CMK (cell line): ENCODE data around the gene FBLN2.

Source experiments
- DNase-seq: peaks from one replicate; pipeline ENCODE4 v3.0.0-alpha.2; 2010; ENCODE audit warnings: low read depth

FBLN2 gene

DNA sequence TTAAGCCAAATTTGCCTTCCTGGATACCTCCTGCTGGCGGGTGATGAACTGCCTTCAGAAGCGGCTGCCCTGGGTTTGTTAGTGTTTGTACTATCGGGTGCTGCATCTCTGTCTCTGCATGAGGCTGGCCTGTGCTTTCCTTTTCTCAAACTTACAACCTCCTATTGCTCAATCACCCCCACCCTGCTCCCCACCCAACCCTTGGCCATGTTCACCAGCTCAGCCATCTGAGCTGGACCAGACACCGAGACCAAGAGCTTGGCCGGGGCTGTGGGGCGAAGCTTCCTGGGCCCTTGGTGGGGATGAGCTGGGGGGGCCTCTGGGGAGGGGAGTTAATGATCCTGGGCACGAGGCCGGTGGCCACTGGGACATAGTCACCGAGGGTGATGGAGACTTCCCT is 16.8 kb upstream of the FBLN2 start:
- no peak for DNase-seq

- DNase-seq, result no peak
Measured at GRCh38 chr3:13532631-13533030, 16.3 kb upstream of the FBLN2 start.

- DNase-seq, result no peak
Measured at GRCh38 chr3:13533885-13534301, 15.0 kb upstream of the FBLN2 start.

GRCh38 chr3:13535526-13535875 is 13.4 kb upstream of the FBLN2 start:
- DNase-seq, result no peak

- no peak for DNase-seq
Measured at GRCh38 chr3:13535905-13536304, 13.0 kb upstream of the FBLN2 start.

DNA sequence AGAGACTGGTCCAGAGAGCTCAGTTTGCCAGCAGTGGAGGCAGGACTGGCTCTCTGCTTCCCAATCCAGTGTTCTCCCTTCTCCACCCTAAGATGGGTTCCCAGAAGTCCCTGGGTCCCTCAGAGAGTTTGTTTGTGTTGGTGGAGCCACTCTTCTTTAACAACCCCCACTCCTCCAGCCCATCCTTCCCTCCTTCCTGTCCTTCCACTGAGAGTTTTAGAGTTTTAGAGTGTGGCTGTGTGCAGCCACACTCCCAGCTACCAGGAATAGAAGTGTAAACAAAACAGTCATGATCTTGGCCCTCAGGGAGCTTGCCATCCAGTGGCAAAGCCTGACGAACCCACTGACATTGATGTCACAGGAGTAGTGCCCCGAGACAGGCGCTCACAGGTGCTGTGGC is 12.5 kb upstream of the FBLN2 start:
- no peak for DNase-seq

DNA sequence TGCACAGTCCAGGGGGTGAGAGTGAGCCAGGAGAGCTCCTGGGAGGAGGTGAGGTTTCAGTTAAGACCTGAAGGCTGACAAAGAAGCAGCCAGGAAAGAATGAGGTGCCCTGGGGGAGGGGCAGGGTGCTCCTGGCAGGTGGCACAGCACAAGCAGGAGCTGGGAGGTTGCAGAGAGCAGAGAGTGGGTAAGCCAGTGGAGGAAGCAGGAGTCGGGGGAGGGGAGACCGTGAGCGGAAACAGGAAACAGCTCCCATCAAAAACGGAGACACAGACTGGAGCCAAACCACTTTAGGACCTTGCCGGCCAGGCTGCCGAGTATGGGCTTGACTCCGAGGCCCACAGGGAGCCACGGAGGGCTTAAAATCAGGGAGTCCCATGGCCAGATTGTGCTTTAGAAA is 12.1 kb upstream of the FBLN2 start:
- peak; percentile 51 for DNase-seq

GRCh38 chr3:13537244-13537908 is 11.5 kb upstream of the FBLN2 start:
- no peak for DNase-seq

GRCh38 chr3:13537909-13538296 is 11.0 kb upstream of the FBLN2 start:
- no peak for DNase-seq

- DNase-seq, result no peak
Measured at GRCh38 chr3:13538520-13539291, 10.2 kb upstream of the FBLN2 start.

DNA sequence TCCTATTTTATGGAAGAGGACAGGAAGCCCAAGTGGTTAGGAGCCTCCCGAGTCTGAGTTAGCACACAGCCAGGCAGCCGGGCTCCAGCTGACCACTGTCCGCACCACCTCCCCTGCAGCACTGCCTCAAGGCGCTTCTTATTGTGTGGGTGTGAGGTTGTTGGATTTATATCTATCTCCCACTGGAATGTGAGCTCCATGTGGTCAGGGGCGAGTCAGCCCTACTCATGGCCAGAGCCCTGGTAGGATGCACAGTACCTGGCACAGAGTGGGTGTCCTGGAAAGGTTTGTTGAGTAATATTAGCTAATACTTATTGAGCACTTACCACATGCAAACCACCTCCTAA is 9.7 kb upstream of the FBLN2 start:
- no peak for DNase-seq

DNA sequence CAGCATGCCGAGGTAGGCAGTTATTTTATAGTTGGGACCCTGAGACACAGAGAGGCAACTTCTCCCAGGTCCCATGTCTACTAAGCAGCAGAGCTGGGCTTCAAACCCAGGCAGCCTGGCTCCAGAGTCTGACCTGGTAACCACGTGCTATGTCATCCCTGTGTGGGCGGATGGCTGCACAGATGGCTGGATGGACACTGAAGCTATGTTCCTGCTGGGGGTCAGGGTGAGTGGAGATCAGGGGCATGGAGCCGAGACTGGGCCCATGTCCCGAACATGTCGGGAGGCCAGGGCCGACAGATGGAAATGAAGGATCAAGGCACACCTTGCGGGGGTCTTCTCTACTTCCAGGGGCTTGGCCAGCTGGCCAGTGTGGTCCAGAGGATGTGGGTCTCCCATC is 9.3 kb upstream of the FBLN2 start:
- DNase-seq, result no peak

DNA sequence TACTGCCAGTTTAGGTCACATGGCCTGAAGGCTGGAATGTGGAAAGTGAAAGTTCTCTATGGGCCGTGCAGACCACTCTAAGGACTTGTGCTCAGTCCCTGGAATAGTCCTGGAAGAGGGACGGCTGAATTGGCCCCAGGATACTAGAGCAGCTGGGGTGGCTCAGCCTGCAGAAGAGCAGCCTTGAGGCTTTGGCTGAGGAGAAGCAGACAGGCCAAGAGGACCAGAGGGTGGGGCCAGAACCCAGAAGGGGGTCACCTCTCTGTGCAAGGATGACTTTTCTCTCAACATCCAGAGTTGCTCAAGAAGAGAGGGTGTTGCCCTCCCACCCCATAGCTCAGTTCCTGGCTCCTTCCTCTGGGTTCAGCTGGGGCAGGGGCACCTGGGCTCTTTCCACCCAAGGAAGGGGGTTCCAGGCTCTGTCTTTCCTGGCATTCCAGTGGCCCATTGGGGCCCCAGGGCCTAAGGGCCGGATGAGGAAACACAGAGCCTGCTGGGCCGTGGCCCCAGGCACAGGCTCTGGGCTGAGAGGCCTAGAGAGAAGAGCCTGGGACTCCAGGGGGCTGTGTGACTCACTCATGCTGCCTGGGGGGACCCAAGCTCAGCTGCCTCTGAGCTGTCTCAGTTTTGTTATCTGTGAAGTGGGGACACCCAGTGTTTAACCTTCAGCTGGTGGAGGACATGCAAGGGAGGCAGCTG is 8.5 kb upstream of the FBLN2 start:
- no peak for DNase-seq

DNA sequence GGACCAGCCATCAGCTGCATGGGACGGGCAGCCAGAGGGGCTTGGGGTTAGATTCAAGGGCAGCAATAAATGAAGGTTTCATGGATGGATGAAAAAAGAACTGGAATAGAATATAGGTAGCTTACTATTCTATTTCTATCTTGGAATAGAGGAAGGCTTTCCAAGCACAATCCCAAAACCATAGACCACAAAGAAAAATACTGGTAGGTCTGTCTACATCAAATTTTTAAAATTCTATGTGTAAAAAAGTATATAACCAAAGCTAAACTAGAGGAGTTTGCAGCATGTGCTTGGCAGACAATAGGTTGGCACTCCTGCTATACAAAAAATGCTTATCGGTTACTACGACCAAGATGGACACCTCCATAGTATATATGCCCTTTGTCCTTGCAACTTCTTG is 7.2 kb upstream of the FBLN2 start:
- no peak for DNase-seq

DNA sequence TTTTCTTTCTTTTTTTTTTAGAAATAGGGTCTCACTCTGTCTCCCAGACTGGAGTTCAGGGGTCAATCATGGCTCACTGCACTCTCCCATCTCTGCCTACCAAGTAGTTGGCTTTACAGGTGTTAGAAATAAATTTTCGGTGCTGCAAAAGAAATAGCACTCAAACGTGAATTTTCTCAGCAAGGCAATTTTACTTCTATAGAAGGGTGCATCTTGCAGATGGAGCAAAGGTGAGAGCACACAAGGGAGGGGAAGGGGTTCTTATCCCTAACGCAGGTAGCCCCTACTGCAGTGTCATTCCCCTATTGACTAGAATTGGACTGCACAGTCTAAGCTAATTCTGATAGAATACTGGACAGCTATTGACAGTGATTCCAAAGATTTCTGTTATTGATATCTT is 6.8 kb upstream of the FBLN2 start:
- no peak for DNase-seq

GRCh38 chr3:13543253-13543652 is 5.7 kb upstream of the FBLN2 start:
- no peak for DNase-seq

DNA sequence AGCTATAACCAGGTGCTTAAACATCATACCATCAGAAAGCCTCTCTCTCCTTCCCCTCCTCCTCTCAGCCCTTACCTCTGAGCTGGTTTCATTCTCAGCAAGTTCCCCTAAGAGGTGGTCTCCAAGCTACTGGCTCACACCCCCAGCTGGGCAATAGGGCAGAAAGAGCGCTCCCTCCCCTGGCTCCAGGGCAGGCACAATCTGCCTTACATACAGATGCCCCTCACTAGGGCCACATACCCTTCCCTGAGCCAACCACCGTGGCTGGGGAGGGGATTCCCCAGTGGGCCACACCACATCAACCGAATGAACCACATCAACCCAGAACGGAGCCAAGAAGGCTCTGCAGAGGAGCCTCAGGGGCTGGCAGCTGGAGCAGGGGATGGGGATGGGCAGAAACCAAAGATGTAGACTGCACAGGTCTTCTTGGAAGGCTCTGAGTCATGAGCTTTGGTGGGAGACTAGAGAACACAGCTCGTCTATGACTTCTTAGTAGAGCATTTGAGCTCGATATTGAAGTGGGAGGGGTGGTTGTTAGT is 4.6 kb upstream of the FBLN2 start:
- DNase-seq, result no peak

GRCh38 chr3:13544951-13545651 is 3.8 kb upstream of the FBLN2 start:
- DNase-seq, result no peak

DNA sequence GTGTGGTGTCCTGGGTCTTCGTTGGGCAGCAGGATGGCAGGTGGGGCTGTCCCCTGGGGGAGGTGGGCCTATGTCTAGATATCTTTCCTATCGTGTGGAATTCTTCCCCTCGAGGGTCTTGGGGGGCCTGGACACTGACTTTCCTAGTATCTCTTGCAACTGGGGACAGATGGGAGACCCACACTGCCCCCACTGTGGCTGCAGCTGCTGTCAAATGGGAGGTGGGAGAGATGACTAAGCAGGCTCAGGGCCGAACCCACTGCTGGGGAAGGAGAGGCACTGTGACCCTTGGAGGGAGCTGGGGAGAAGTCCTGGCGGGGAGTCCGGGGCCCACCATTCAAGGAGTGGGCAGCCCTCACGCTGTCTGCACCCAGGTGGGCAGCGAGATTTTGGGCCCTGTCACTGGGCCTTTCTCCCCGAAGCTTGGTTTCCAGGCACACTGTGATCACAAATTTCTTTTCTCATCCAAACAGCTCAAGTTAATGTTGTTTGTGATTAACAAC is 2.9 kb upstream of the FBLN2 start:
- no peak for DNase-seq

DNA sequence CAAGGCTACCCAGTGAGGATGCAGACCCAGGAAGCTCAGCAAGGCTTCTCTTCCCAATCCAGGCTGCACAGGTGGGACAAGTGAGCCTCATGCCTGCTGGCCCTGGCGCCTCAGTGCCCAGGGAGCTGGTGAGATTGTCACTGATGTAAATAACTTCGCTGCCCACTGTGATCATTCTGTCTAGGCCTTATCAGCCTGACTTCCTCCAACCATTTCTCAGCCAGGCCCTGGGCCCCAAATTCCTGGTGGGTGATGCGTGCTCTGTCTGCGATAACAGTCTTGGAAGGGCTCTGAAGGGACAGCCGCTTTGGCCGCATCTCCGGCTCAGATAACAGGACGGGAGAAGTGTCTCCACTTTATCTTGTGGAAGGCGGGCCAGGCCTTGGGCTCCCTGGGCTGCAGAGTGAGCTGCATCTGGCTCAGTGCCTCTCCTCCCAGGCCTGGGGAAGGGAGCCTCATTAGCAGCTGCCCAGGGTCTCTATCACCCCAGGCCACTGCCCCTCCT is 2.2 kb upstream of the FBLN2 start:
- DNase-seq, result peak; percentile 81

- no peak for DNase-seq
Measured at GRCh38 chr3:13547591-13548371, 1.1 kb upstream of the FBLN2 start.
